B cell (primary cell): ENCODE data around the gene XYLT1. TPM values are rescaled to one million over a fixed set of nuclear protein-coding genes. Genes with fewer than 3 reads are reported as not detected.

ENCODE experiments used
- ATAC-seq: fragments of 200-7000 bp; cut with Tn5 transposase; one replicate; pipeline ENCODE4 v1.10.0; 2021; ENCODE audit warnings: low read depth, mild to moderate bottlenecking, moderate number of reproducible peaks, moderate library complexity
- CTCF ChIA-PET: fragments of 350-600 bp; sonication (Branson Sonifier 250); formaldehyde crosslinking; loops from one replicate; lab custom pipeline; 2021; ENCODE audit warnings: antibody characterized with exemption, inconsistent platforms; lab: Charles Lee
- POLR2A ChIA-PET: fragments of 350-600 bp; sonication (Branson Sonifier 250); formaldehyde crosslinking; loops from one replicate; lab custom pipeline; 2021; ENCODE audit warnings: antibody characterized with exemption; lab: Charles Lee
- DNase-seq: peaks from one replicate; pipeline ENCODE4 v3.0.0; 2013
- H2AFZ ChIP-seq: 2 replicates; pipeline ENCODE4 v1.6.1; 2012; ENCODE audit warnings: mild to moderate bottlenecking, low read depth, low read length; ENCODE audit not compliant: insufficient read depth, poor library complexity, severe bottlenecking
- H3K27ac ChIP-seq, 2 donors: 1 replicate in 1 of 2; 2 replicates in 1 of 2; pipeline ENCODE4 v1.5.1; 2012 to 2013; ENCODE audit warnings: low read length in 2 of 2, mild to moderate bottlenecking in 2 of 2, moderate library complexity in 1 of 2
- H3K27me3 ChIP-seq, 4 experiments: fragments of 200-600 bp in 1 of 4; sonication (generic) in 1 of 4; replicated peaks in 1 of 4; 1 replicate in 2 of 4; 2 replicates in 2 of 4; pipeline versions ENCODE4 v1.6.1 to v1.7.0; 2013 to 2016; ENCODE audit warnings: low read length in 3 of 4, mild to moderate bottlenecking in 2 of 4, mixed read lengths in 1 of 4, moderate library complexity in 1 of 4; ENCODE audit not compliant: insufficient read depth in 4 of 4, control insufficient read depth in 3 of 4; ENCODE audit errors: control extremely low read depth in 1 of 4
- H3K36me3 ChIP-seq, 2 experiments: replicated peaks in 1 of 2; 1 replicate in 1 of 2; 2 replicates in 1 of 2; pipeline versions ENCODE4 v1.6.1 to v1.7.1; 2013; ENCODE audit warnings: low read length in 1 of 2; ENCODE audit not compliant: insufficient read depth in 2 of 2, control insufficient read depth in 1 of 2; ENCODE audit errors: control extremely low read depth in 1 of 2, extremely low read depth in 1 of 2
- H3K4me1 ChIP-seq, 2 donors: fragments of 200-600 bp in 1 of 2; sonication (generic) in 1 of 2; 1 replicate in 1 of 2; 2 replicates in 1 of 2; pipeline versions ENCODE4 v1.5.1 to v1.6.1; 2013 to 2017; ENCODE audit warnings: low read length in 2 of 2; ENCODE audit not compliant: control insufficient read depth in 2 of 2, insufficient read depth in 2 of 2
- H3K4me2 ChIP-seq: replicated peaks from 2 replicates; pipeline ENCODE3; 2012; ENCODE audit warnings: mild to moderate bottlenecking, low read depth, low read length; ENCODE audit not compliant: poor library complexity, severe bottlenecking
- H3K4me3 ChIP-seq, 5 experiments: fragments of 200-600 bp in 1 of 5; sonication (generic) in 1 of 5; 1 replicate in 3 of 5; 2 replicates in 2 of 5; pipeline versions ENCODE4 v1.5.1 to v1.7.0; 2011 to 2016; ENCODE audit warnings: low read length in 4 of 5, mild to moderate bottlenecking in 4 of 5, low read depth in 2 of 5, control low read depth in 1 of 5, moderate library complexity in 1 of 5; ENCODE audit not compliant: insufficient read depth in 1 of 5; ENCODE audit errors: control extremely low read depth in 1 of 5, extremely low read depth in 1 of 5
- H3K79me2 ChIP-seq: fragments of 200-600 bp; sonication (generic); one replicate; pipeline ENCODE4 v1.6.0; 2016; ENCODE audit warnings: low read length; ENCODE audit not compliant: control insufficient read depth, insufficient read depth
- H3K9ac ChIP-seq: fragments of 200-600 bp; sonication (generic); 2 replicates; pipeline ENCODE4 v1.6.1; 2017; ENCODE audit warnings: mild to moderate bottlenecking, low read length, moderate library complexity
- H3K9me3 ChIP-seq, 3 donors: one replicate each; pipeline versions ENCODE4 v1.6.1 to v1.7.1; 2013; ENCODE audit warnings: low read length in 2 of 3; ENCODE audit not compliant: control insufficient read depth in 2 of 3, insufficient read depth in 1 of 3; ENCODE audit errors: control extremely low read depth in 1 of 3
- H4K20me1 ChIP-seq: 2 replicates; pipeline ENCODE4 v1.6.0; 2012; ENCODE audit warnings: mild to moderate bottlenecking, low read length; ENCODE audit not compliant: insufficient read depth, control insufficient read depth, poor library complexity, severe bottlenecking
- H3K27ac Mint-ChIP-seq: one replicate; pipeline ENCODE4 v1.8.0; 2021; ENCODE audit warnings: mixed read lengths
- H3K27me3 Mint-ChIP-seq: one replicate; pipeline ENCODE4 v1.8.0; 2021; ENCODE audit warnings: mixed read lengths
- H3K4me1 Mint-ChIP-seq: one replicate; pipeline ENCODE4 v1.8.0; 2021; ENCODE audit warnings: mixed read lengths
- H3K4me3 Mint-ChIP-seq: one replicate; pipeline ENCODE4 v1.8.0; 2021; ENCODE audit warnings: mixed read lengths
- H3K9me3 Mint-ChIP-seq: one replicate; pipeline ENCODE4 v1.8.0; 2022; ENCODE audit warnings: mixed read lengths; ENCODE audit not compliant: insufficient read depth
- CTCF ChIP-seq: fragments of 200-600 bp; IDR thresholded peaks from one replicate; pipeline ENCODE4 v1.8.0; 2022; ENCODE audit warnings: antibody characterized with exemption, mild to moderate bottlenecking
- EZH2 ChIP-seq: IDR thresholded peaks from 2 replicates; pipeline ENCODE4 v1.6.1; 2012; ENCODE audit warnings: borderline replicate concordance, low read depth, mild to moderate bottlenecking, moderate library complexity, low read length; ENCODE audit not compliant: insufficient read depth, poor library complexity, severe bottlenecking
- WGBS: methylation state at CpG from one replicate; pipeline ENCODE4 v1.1.5; 2013; ENCODE audit warnings: missing lambda C conversion rate; ENCODE audit not compliant: insufficient coverage; 5-methylcytosine and 5-hydroxymethylcytosine counted together
- intact Hi-C: fragments of 100-400 bp; cut with micrococcal nuclease; formaldehyde crosslinking; loops from one replicate; pipeline ENCODE4 v1.10.0; 2022
- polyA minus RNA-seq: library from RNA; depleted of rRNA, polyadenylated mRNA; stranded (reverse); fragments of >200 nt; gene quantifications from 2 replicates; pipeline ENCODE4 v1.2.3, GENCODE V29; 2012
- polyA plus RNA-seq: library from polyadenylated mRNA; depleted of rRNA; stranded (reverse); fragments of >200 nt; gene quantifications from 2 replicates; pipeline ENCODE4 v1.2.3, GENCODE V29; 2012
- total RNA-seq, 2 donors: library from RNA; stranded (reverse); fragments of 120-200 nt in 1 of 2; gene quantifications; 1 replicate in 1 of 2; 2 replicates in 1 of 2; pipeline versions ENCODE4 v1.2.3 to v1.2.4, GENCODE V29; 2013 to 2022

The XYLT1 gene
- 59.6 and 68.7 TPM in 2 replicates for total RNA-seq
- 21.6 TPM for total RNA-seq (2013)
- 8.7 and 9.7 TPM in 2 replicates for polyA plus RNA-seq
- 41.2 and 58.4 TPM in 2 replicates for polyA minus RNA-seq

- Histone ChIP-seq H3K4me2 (peak within 1 kb of the TSS; percentile 93), H3K79me2 (peaks cover 36% of the 10 kb centered on the region), H2AFZ (peak within 1 kb of the TSS; percentile 71), H3K36me3 (peaks cover 0 to 6% of the 10 kb centered on the region in 2 experiments), H4K20me1 (peaks cover 27% of the 10 kb centered on the region), H3K4me3 (peak within 1 kb of the TSS; percentile 74 to 80 (median 79)), H3K4me1 (peaks cover 50 to 58% of the 10 kb centered on the region in 2 donors), H3K9ac (peak within 1 kb of the TSS; percentile 79), H3K27me3 (no peaks in the 10 kb centered on the region), H3K27ac (peak within 1 kb of the TSS; percentile 45 to 48), H3K9me3 (no peaks in the 10 kb centered on the region)
- H3K4me1 Mint-ChIP-seq: peaks cover 57% of the 10 kb centered on the region
- H3K9me3 Mint-ChIP-seq: no peaks in the 10 kb centered on the region
- ChIA-PET POLR2A (interaction anchor here (0.6 kb wide), 1 partner anchor 210 kb away, joined by 9 read pairs; no protein-coding TSS in a partner anchor), CTCF (interaction anchor here (0.6 to 5.4 kb wide), 2 partner anchors 170 to 277 kb away, joined by 3 to 33 read pairs; no protein-coding TSS in a partner anchor)
- H3K27me3 Mint-ChIP-seq: no peaks in the 10 kb centered on the region
- ATAC-seq (peak; percentile 59), DNase-seq (peak; percentile 66)
- TF ChIP-seq CTCF (no peak), EZH2 (no peak)
- 20% methylated on average over 28 of the region's 36 CpGs for WGBS
- intact Hi-C loops: loop anchor here (1.0 to 5.0 kb wide), 4 partner anchors 11 to 399 kb away; no protein-coding TSS in a partner anchor
- peak within 1 kb of the TSS; percentile 93 for H3K4me3 Mint-ChIP-seq
- H3K27ac Mint-ChIP-seq: peak within 1 kb of the TSS; percentile 91
Observed at GRCh38 chr16:17470908-17471718, at the start of gene XYLT1. Gene XYLT1, minus strand, starts transcription at chr16:17470960. Its CDS starts 164 bp downstream, at chr16:17470796.

- Histone ChIP-seq H2AFZ (no peak overlapping the region), H3K9me3 (no peaks in the 10 kb centered on the region), H3K27ac (no peak overlapping the region), H3K27me3 (peaks cover 0 to 4% (median 0%) of the 10 kb centered on the region in 4 experiments), H3K79me2 (no peaks in the 10 kb centered on the region), H4K20me1 (no peaks in the 10 kb centered on the region), H3K4me1 (no peaks in the 10 kb centered on the region), H3K36me3 (no peaks in the 10 kb centered on the region), H3K4me3 (no peak overlapping the region), H3K9ac (no peak overlapping the region), H3K4me2 (no peak overlapping the region)
- Mint-ChIP-seq H3K9me3 (no peaks in the 10 kb centered on the region), H3K4me3 (no peak overlapping the region), H3K27me3 (peaks cover 50% of the 10 kb centered on the region), H3K4me1 (no peaks in the 10 kb centered on the region), H3K27ac (no peak overlapping the region)
- TF ChIP-seq EZH2 (no peak), CTCF (no peak)
- no CpG with 5 or more reads among the region's 3 CpGs for WGBS
- ATAC-seq (no peak), DNase-seq (no peak)
- intact Hi-C loops: no loop called here
- ChIA-PET POLR2A (no interaction called here), CTCF (no interaction called here)
Observed at GRCh38 chr16:17520111-17520510, 49.4 kb upstream of the XYLT1 start.
